Stomach smooth muscle (tissue), 2 donors: ENCODE data around the gene NEDD4L.

Source experiments
- H3K27ac ChIP-seq: one replicate; pipeline ENCODE4 v1.7.0; 2013; ENCODE audit warnings: mild to moderate bottlenecking, low read length, inconsistent platforms
- H3K27me3 ChIP-seq, 2 donors: one replicate each; pipeline ENCODE4 v1.7.0; 2013; ENCODE audit warnings: low read length in 2 of 2; ENCODE audit not compliant: insufficient read depth in 2 of 2, control insufficient read depth in 1 of 2
- H3K36me3 ChIP-seq, 2 donors: one replicate each; pipeline ENCODE4 v1.7.0; 2013; ENCODE audit warnings: low read length in 2 of 2; ENCODE audit not compliant: control insufficient read depth in 2 of 2, insufficient read depth in 2 of 2
- H3K4me1 ChIP-seq: one replicate; pipeline ENCODE4 v1.7.0; 2013; ENCODE audit warnings: low read length; ENCODE audit not compliant: control insufficient read depth, insufficient read depth
- H3K4me3 ChIP-seq, 2 donors: one replicate each; pipeline ENCODE4 v1.7.0; 2013; ENCODE audit warnings: low read length in 2 of 2
- H3K9ac ChIP-seq, 2 donors: one replicate each; pipeline ENCODE4 v1.7.0; 2013; ENCODE audit warnings: low read length in 2 of 2, mild to moderate bottlenecking in 1 of 2
- H3K9me3 ChIP-seq, 2 donors: one replicate each; pipeline ENCODE4 v1.7.0; 2013; ENCODE audit warnings: low read length in 2 of 2; ENCODE audit not compliant: control insufficient read depth in 2 of 2
- donor health status: healthy.
- donor health status: Pancreatic carcinoma.

NEDD4L gene

GRCh38 chr18:58026857-58027256 is 17.2 kb upstream of the NEDD4L start:
- H3K4me1 ChIP-seq: no peaks in the 10 kb centered on the region
- no peaks in the 10 kb centered on the region for H3K36me3 ChIP-seq
- H3K9me3 ChIP-seq: no peaks in the 10 kb centered on the region
- no peak overlapping the region for H3K4me3 ChIP-seq
- H3K9ac ChIP-seq: no peak overlapping the region
- no peak overlapping the region for H3K27ac ChIP-seq
- no peaks in the 10 kb centered on the region for H3K27me3 ChIP-seq

GRCh38 chr18:58027341-58027740 is 16.7 kb upstream of the NEDD4L start:
- H3K9ac ChIP-seq: no peak overlapping the region
- no peak overlapping the region for H3K4me3 ChIP-seq
- no peaks in the 10 kb centered on the region for H3K9me3 ChIP-seq
- no peaks in the 10 kb centered on the region for H3K4me1 ChIP-seq
- no peaks in the 10 kb centered on the region for H3K27me3 ChIP-seq
- no peak overlapping the region for H3K27ac ChIP-seq
- H3K36me3 ChIP-seq: no peaks in the 10 kb centered on the region

GRCh38 chr18:58028109-58028784 is 15.8 kb upstream of the NEDD4L start:
- Histone ChIP-seq H3K9ac (no peak overlapping the region), H3K27me3 (no peaks in the 10 kb centered on the region)

GRCh38 chr18:58032233-58032632 is 11.8 kb upstream of the NEDD4L start:
- no peak overlapping the region for H3K9ac ChIP-seq
- no peaks in the 10 kb centered on the region for H3K4me1 ChIP-seq
- H3K4me3 ChIP-seq: no peak overlapping the region
- H3K9me3 ChIP-seq: no peaks in the 10 kb centered on the region
- no peak overlapping the region for H3K27ac ChIP-seq
- H3K27me3 ChIP-seq: no peaks in the 10 kb centered on the region
- H3K36me3 ChIP-seq: no peaks in the 10 kb centered on the region

More at GRCh38 chr18:58028109-58028784, 15.8 kb upstream of the NEDD4L start:
- no peaks in the 10 kb centered on the region for H3K36me3 ChIP-seq
- H3K4me1 ChIP-seq: no peaks in the 10 kb centered on the region
- no peaks in the 10 kb centered on the region for H3K9me3 ChIP-seq
- no peak overlapping the region for H3K4me3 ChIP-seq
- H3K27ac ChIP-seq: no peak overlapping the region

- no peaks in the 10 kb centered on the region for H3K4me1 ChIP-seq
- no peaks in the 10 kb centered on the region for H3K9me3 ChIP-seq
- no peaks in the 10 kb centered on the region for H3K36me3 ChIP-seq
- no peaks in the 10 kb centered on the region for H3K27me3 ChIP-seq
- no peak overlapping the region for H3K4me3 ChIP-seq
- H3K27ac ChIP-seq: no peak overlapping the region
- no peak overlapping the region for H3K9ac ChIP-seq
These were observed 10.8 kb upstream of the NEDD4L start for GRCh38 chr18:58033216-58033615.

- H3K4me1 ChIP-seq: no peaks in the 10 kb centered on the region
- no peaks in the 10 kb centered on the region for H3K27me3 ChIP-seq
- H3K27ac ChIP-seq: no peak overlapping the region
- H3K9me3 ChIP-seq: no peaks in the 10 kb centered on the region
- no peak overlapping the region for H3K9ac ChIP-seq
- no peak overlapping the region for H3K4me3 ChIP-seq
- no peaks in the 10 kb centered on the region for H3K36me3 ChIP-seq
These were observed 9.7 kb upstream of the NEDD4L start for GRCh38 chr18:58034370-58034769.

- Histone ChIP-seq H3K4me3 (no peak overlapping the region), H3K27ac (no peak overlapping the region), H3K36me3 (no peaks in the 10 kb centered on the region), H3K4me1 (no peaks in the 10 kb centered on the region), H3K9me3 (no peaks in the 10 kb centered on the region), H3K27me3 (no peaks in the 10 kb centered on the region), H3K9ac (no peak overlapping the region)
These were observed 6.9 kb upstream of the NEDD4L start for GRCh38 chr18:58037163-58037562.

GRCh38 chr18:58038063-58038462 is 6.0 kb upstream of the NEDD4L start:
- Histone ChIP-seq H3K9me3 (no peaks in the 10 kb centered on the region), H3K27me3 (no peaks in the 10 kb centered on the region), H3K27ac (no peak overlapping the region), H3K4me3 (no peak overlapping the region), H3K9ac (no peak overlapping the region), H3K4me1 (peaks cover 3% of the 10 kb centered on the region), H3K36me3 (no peaks in the 10 kb centered on the region)

- Histone ChIP-seq H3K27ac (no peak overlapping the region), H3K27me3 (no peaks in the 10 kb centered on the region), H3K36me3 (no peaks in the 10 kb centered on the region), H3K4me1 (peaks cover 22% of the 10 kb centered on the region), H3K4me3 (no peak overlapping the region), H3K9me3 (no peaks in the 10 kb centered on the region), H3K9ac (no peak overlapping the region)
These were observed 2.4 kb upstream of the NEDD4L start for GRCh38 chr18:58041633-58042032.

- no peak overlapping the region for H3K27ac ChIP-seq
- peaks cover 25% of the 10 kb centered on the region for H3K4me1 ChIP-seq
- no peaks in the 10 kb centered on the region for H3K36me3 ChIP-seq
- peak overlapping the region; percentile 21 to 71 for H3K9ac ChIP-seq
- H3K27me3 ChIP-seq: no peaks in the 10 kb centered on the region
- no peaks in the 10 kb centered on the region for H3K9me3 ChIP-seq
- peak overlapping the region; percentile 81 to 84 for H3K4me3 ChIP-seq
These were observed 1.1 kb upstream of the NEDD4L start for GRCh38 chr18:58042826-58043490.
